Measurements from ENCODE around the gene PRR5.
A peak's percentile ranks its signal among the peaks of the same experiment; 100 is the strongest.
"Not testable (repeated sequence)": the region's sequence is repeated elsewhere in the genome, so short reads cannot be mapped to it uniquely, and the experiment has no call there.

Gene PRR5

DNA sequence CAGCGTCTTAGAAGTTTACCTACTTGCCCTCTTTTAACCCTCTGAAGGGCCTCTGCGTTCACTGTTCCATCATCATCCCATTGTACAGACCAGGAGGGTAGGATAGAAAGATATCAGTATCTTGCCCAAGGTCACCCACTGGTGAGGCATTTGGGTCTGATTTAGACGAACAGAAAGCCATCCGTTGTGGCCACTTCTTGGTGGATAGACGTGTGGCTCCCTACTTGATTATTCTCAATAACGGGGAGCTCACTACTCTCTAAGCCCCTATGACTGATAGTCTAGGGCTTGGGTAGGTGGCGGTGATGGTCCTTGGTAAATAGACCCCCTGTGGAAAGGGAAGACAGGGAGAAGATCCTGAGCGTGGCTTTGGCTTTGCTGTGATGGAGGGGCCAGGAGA lies 28.6 kb upstream of the PRR5 start:
- no peak for DNase-seq (ENCODE audit: low read depth in 2 of 2)

DNA sequence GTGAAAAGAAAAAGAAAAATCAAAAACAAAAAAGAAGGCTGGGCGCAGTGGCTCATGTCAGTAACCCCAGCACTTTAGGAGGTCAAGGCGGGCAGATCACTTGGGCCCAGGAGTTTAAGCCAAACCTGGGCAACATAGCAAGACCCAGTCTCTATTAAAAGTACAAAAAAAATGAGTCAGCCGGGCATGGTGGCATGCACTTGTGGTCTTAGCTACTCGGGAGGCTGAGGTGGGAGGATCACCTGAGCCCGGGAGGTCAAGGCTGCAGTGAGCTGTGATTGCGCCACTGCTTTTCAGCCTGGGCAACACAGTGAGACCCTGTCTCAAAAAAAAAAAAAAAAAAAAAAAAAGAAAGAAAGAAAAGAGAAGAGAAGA lies 26.0 kb upstream of the PRR5 start:
- not testable (repeated sequence) for DNase-seq (ENCODE audit: low read depth in 2 of 2)

DNA sequence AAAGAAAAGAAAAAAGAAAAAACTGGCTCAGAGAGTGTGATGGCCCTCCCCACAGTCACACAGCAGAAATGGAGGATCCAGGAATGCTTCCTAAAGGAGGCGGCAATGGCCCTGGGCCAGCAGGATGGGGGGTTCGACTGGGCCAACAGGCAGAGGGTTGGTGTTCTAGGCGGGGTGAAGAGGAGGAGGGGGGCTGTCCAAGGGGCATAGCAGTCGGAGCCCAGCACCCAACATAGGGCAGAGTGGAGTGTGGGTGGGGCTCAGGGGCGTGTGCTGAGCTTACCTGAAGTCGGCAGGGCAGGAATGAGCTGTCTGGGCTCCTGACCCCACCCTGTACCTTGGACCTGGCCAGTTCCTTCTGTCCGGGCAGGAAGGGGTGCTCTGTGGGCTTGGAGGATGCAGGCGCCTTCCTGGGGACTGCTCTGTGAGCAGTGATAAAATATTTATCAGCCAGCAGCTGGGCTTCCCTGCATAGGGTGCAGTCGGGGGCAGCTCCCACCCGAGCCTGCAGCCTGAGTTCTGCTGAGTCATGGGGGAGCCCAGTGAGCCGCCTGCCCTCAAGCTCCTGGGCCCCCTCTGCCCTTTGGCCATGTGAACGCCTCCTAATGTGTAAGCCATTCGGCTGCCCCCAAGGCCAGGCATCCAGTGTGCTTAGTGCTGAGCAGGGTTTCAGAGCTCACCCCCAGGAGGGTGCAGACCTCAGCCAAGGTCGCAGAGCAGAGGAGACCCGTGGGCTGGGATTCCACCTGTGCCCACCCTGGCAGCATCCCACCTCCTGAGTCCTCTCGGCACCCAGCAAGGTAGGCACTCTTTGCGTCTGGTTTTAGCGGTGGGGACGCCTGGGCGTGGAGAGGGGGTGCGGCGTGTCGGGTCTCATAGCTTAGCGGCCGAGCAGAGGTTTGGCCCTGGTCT lies 25.3 kb upstream of the PRR5 start:
- DNase-seq (ENCODE audit: low read depth in 2 of 2) = no peak

DNA sequence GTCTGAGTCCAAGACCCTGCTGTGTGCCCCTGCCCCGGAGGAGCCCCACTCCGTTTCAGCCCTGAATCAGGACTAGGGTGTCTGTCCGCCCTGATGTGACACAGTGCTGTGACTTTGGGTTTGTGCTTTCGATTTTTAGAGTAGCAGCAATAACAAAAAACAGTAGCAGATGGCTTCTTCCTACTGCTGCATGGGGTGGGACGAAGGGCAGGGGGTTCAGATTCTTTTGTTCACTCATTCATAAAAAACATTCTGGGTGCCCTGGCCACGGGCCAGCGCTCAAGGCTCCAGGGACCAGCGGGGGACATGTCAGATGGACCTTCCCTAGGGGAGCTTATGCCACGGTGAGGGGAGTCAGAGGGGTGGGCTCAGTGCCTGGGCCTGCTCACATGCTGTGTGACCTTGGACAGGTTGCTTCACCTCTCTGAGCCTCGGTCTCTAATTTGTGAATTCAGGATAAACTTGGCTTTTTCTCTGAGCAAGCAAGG lies 24.6 kb upstream of the PRR5 start:
- DNase-seq (ENCODE audit: low read depth in 2 of 2) = no peak

DNA sequence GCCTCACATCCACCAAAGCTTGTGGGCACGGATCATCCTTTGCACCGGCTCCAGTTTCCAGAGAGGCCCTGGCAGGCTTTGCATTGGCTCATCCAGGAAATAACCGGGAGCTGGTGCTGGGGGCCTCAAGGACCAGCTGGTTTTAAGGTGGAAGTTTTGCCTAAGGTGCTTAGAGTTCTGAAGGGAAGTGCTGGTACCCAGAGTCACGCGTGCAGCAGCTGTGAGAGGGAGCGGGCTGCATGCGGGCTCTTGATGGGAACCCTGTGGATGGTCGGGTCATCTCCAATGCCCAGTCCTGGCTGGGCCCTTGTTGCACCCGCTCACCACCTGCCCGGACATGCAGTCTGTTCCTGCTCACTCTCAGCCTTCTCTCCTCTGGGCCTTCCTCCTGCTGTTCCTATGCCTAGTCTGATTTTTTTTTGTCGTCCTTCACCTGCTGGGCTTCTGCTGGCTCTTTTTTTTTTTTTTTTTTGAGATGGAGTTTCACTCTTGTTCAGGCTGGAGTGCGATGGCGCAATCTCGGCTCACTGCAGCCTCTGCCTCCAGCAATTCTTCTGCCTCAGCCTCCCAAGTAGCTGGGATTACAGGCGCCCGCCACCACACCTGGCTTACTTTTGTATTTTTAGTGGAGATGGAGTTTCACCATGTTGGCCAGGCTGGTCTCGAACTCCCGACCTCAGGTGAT lies 24.0 kb upstream of the PRR5 start:
- DNase-seq (ENCODE audit: low read depth in 2 of 2) = no peak

DNA sequence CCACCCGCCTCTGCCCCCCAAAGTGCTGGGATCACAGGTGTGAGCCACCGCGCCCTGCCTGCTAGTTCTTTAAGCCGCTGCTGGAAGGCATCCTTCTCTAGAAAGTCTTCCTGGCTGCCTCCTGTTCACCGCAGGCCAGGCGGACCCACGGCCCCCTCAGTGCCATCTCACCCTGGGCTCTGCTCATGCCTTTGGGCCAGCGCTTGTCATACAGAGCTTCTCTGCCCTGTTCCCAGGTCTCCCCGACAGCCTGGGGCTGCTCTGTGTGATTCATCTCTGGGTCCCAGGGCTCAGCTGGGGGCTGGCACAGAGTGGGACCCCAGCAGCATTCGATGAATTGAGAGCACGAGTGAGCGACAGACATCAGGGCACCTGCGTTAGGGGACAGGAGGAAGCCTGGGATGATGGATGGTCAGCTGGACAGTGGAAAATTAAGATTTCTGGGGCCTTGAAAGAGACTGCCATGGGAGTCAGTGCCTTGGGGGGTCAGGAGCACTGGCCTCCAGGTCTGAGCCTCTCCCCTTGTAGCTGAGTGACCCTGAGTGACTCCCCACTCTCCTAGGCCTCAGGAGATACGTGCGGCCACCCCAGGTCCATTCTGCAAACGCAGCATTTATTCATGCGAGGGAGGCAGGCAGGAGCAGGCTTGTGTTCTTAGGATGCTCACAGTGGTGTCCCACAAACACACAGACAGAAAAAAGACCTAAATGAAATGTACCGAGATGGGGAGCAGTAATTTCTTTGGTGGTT lies 23.3 kb upstream of the PRR5 start:
- DNase-seq (ENCODE audit: low read depth in 2 of 2) = no peak

DNA sequence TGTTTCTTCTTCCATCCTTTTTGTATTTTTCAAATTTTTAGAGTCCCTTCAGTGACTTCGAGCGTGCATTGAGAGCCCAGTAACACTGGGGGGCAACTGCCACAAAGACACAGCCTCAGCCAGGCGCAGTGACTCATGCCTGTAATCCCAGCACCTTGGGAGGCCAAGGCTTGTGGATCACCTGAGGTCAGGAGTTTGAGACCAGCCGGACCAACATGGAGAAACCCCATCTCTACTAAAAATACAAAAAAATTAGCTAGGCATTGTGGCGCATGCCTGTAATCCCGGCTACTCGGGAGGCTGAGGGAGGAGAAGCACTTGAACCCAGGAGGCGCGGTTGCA lies 22.7 kb upstream of the PRR5 start:
- not testable (repeated sequence) for DNase-seq (ENCODE audit: low read depth in 2 of 2)

DNA sequence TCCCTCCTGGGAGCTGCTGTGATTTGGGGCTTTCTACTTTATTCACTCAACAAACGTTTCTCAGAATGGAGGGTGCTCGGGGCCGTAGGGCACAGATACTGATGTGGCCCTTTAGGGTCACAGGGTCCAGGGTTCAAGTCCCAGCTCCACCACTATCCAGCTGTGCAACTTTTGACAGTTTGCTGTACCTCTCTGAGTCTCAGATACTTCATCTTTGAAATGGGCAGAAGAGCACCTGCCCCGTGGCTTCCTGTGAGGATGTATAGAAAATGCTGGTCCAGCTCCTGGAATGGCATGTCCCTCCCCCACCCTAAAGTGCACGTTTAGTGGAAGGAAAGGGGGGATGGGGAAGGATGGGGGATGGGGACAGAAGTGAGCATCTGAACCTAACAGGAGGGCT lies 21.9 kb upstream of the PRR5 start:
- no peak for DNase-seq (ENCODE audit: low read depth in 2 of 2)

DNA sequence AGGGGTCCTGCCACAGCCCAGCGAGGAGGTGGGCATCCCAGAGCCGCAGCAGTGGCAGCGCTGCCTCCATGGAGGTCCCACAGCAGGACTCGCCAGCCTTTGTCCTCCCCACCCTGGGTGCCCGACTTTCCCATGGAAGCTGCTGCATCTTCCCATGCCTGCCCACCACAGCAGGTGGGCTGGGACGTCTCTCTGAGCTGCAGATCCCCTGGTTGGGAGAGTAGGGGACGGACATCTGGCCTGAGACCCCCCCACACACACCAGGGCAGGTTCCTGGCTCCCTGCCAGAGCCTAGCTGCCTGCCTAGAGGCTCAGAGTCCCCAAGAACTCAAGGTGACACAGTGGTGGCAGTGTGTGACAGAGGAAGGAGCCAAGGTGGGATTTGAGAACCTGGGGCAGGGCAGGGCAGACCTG lies 21.5 kb upstream of the PRR5 start:
- DNase-seq (ENCODE audit: low read depth in 2 of 2) = no peak

DNA sequence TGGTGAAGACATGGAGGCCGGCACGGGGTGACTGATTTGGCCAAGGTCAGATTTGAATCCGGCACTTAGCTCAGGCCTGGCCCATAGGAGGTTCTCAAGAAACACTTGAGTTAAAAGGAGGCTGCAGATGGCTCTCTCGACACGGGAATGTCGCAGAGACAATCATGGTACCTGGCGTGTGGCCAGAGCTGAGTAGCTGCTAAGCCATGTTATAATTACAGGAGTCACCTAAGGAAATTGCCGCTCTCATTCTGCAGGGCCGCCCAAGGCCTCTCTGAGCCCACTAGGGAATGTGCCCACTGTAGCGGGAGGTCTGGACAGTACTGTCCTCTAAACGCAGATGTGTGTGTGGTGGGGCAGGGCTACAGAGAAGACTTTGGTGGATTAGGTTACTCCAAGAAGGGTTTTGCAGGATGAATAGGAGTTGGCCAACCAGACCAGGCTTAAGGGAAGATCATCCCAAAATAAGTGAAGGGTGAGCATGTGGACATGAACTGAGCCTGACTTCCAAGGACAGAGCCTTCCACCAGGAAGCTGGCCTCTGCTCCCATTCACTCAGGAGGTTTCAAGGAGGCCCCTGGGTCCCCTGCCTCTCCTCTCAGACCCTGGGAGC lies 19.3 kb upstream of the PRR5 start:
- no peak for DNase-seq (ENCODE audit: low read depth in 2 of 2)

DNA sequence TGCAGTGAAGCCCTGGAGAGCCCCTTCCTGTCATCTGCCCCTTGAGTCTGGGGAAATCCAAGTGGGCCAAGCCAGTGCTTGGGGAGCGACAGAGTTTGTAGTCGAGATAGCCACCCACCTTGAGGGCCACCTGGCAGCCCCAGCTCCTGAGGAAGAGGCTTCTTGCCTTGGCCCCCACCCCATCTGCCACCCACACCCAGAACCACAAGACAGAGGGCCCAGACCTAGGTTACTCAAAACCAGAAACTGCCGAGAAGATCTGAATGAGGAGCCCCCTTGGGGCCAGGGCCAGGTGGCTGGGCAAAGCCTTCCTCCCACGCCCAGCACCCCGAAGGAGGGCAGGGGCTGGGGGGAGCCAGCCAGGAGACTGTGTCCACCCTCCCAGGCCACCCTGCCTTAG lies 18.8 kb upstream of the PRR5 start:
- peak in 1 of 2 donors; percentile 44 for DNase-seq (ENCODE audit: low read depth in 2 of 2)

DNA sequence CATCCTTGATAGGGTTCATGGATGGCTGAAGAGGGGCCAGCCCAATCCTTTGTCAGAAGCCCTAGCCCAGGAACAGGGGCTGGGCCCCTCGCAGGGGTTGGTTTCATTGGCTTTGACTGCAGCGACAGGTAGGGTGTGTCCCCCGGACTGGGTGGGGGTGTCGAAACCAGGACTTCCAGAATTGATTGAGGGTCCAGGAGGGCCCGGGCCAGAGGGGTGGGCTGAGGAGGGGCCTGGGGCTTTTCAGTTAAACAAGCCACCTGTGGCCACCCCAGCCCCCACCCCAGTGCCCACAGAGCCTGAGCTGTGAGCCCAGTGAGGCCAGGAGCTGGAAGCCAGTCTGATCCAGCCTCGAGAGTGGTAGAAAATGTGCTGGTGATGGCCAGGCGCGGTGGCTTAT lies 18.1 kb upstream of the PRR5 start:
- no peak for DNase-seq (ENCODE audit: low read depth in 2 of 2)

DNA sequence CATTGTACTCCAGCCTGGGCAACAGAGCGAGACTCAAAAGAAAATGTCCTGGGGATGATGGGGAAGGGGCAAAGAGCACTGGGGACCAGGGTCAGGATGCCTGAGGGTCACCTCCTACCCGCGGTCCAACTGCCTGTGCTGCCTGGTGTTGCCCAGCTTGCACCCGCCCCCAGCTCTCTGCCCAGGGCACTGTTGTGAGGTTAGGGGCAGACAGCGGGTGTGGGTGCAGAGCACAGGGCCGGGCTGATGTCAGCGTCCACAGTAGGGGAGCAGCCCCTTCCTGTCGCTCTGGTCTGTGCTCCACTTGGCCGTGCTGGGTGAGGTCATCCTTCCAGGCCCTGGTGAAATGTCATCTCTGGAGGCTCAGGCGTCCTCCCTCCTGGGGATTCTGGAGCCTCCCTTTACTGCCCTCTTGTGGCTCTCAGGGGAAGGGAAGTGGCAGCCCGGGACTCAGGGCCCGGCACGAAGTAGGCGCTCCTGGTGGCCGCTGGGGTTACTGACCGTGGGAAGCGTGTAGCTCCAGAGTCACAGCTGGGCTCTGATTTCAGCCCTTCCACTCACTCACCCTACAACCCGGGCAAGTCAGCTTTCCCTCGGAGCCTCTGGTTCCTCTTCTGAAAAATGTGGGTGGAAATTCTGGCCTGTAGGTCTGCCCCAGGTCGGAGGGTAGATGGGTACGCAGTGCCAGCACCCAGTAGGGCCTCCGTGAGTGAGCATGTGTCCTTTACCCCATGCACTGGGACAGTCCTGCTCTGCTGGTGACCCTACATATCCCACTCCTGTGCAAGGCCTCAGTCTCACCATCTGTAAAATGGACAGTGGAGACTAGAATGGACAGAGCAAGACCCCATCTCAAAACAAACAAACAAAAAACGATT lies 17.3 kb upstream of the PRR5 start:
- peak; percentile 75 to 79 for DNase-seq (ENCODE audit: low read depth in 2 of 2)

DNA sequence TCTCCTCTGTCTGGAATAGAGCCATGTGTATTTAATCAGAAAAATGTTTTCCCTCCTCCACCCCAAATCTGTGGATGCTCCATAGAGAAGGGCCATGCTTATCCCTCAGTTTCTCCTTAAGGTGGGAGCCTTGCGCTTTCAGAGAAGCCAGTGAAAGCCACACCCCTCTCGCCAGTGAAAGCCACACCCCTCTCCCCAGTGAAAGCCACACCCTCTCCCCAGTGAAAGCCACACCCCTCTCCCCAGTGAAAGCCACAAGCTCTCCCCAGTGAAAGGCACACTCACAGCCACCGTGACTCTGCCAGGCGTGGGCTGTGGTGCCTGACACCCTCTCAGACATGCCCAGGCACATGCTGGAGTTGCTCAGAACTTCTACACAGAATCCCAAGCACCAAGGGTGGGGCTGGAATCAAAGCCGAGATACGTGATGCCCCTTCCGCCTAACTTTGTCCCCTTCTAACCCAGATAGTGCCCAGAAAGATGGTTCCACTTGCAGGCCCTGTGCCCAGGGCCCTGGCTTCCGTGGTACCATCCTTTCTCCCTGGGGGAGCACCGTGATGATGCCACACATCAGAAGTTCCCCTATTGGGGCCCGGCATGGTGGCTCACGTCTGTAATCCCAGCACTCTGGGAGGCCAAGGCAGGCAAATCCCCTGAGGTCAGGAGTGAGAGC lies 16.5 kb upstream of the PRR5 start:
- peak; percentile 70 to 76 for DNase-seq (ENCODE audit: low read depth in 2 of 2)

DNA sequence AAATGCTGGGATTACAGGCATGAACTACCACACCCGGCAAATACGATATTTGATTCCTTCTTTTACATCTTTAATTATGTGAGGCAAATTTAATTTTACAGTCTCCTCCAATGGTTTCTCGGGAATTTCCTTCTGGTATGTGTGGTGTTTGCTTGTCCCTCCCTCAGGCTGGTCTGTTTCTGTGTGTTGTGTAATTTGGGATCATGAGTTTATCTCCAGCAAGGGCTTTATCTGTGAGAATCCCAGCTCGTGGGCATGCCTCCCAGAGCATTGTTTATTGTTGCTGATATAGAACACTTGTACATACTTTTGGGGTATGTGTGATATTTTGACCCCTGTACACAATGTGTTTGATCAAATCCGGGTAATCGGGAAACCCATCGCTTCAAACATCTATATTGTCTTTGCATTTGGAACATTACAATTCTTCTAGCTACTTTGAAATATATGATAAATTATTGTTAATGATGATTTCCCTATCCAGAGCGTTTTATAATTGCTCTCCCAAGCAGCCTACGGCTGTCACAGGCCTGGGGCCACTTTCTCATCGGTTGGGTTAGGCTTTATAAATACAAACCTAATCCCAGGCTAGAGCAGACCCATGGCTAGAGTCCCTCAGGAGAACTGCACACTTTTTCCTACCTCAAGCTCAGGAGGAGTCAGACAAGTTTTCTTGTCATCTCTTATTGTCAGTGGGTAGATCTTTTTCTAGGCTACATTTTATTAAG lies 15.0 kb upstream of the PRR5 start:
- no peak for DNase-seq (ENCODE audit: low read depth in 2 of 2)

DNA sequence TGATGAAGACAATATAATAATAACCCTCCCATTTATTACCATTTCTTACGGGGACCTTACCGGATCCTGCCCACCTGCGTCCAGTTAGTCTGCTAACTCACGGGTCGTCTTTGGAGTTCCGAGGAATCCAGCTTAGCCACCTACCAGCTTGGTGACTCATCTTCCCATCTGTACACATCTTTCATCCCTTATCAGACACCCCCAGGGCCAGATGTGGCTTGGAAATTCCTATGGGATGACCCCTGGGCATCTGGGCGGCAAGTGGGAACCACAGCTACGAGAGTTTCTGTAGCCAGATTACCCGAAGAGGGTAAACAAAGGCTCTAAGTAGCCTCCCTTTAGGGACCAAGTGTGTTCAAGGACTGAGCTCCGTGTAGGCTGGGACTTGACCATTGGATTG lies 12.8 kb upstream of the PRR5 start:
- no peak for DNase-seq (ENCODE audit: low read depth in 2 of 2)

DNA sequence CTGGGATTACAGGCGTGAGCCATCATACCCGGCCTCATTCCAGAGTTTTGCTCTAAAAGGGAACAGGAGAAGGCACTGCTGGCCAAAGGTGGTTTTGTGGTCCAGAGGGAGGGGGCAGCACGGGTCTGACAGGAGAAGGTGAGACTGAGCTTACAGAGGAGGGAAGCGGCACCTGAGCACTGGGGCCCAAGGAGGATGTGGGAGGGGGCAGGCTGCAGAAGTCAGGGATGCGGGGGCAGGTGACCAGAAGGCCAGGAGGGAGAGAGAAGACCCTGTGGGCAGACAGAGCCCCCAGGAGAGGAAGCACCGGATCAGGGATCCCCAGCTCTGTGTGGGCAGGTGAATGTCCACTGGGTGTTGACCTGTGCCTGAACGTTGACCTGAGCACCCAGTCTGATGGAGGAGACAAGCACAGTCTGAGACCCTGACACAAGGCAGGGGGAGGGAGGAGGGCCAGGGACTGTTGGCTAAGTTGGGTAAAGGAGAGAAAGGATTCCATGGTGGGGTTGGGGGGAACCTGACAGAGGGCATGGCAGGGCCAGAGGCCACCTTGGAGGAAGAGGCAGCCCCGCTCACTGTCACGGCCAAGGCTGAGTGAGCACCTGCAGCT lies 12.0 kb upstream of the PRR5 start:
- DNase-seq (ENCODE audit: low read depth in 2 of 2) = no peak

DNA sequence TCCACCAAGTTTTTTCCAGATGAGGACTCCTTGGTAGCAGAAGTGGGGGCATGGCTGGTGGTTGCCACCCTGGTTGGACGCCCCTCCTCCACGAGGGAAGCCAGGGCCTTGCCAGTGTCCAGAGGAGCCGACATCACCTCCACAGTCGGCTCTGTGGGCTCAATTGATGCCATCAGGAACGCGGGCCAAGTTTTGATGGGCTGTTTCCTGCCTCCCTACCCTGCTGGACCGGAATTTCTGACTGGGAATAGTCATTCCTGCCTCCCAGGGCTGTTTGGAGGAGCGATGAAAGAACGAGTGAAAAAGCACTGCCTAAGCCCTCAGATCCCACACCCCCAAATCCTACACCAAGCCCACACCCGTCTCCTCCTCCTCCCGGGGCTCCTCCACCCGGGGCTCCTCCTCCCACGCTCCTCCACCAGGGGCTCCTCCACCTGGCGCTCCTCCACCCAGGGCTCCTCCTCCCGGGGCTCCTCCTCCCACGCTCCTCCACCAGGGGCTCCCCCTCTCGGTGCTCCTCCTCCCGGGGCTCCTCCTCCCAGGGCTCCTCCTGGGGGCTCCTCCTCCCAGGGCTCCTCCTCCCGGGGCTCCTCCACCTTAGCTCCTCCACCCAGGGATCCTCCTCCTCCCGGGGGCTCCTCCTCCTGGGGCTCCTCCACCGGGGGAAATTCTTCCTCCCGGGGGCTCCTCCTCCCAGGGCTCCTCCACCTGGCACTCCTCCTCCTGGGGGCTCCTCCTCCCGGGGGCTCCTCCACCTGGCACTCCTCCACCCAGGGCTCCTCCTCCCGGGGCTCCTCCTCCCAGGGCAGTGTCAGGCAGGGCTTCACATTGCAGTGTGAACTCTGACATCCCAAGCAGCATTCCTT lies 10.0 kb upstream of the PRR5 start:
- no peak for DNase-seq (ENCODE audit: low read depth in 2 of 2)

DNA sequence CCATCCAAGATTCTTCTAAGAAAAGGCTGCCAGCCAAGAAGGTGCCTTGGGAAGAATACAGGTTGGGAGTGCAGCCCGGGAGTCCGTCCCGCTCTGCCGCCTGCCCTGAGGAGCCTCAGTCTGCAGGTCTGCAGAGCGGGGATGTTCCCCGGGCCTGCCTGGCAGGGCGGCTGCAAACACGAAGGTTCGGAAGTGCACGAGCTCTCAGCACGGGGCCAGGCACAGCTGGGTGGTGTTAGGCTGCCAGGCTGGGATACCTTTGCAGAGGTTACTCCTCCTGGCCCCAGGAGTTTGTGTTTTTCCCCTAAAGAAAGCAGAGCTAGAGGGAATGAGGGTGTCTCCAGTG lies 9.4 kb upstream of the PRR5 start:
- DNase-seq (ENCODE audit: low read depth in 2 of 2) = no peak
